Endothelial cell of umbilical vein (primary cell): ENCODE data around the gene KIFC3.

ENCODE experiments used
- EZH2 ChIP-seq: IDR thresholded peaks from 2 replicates; pipeline ENCODE4 v1.6.1; 2012; ENCODE audit warnings: borderline replicate concordance, low read depth, mild to moderate bottlenecking, moderate library complexity, low read length, inconsistent platforms; ENCODE audit not compliant: severe bottlenecking
- GATA2 ChIP-seq: IDR thresholded peaks from 2 replicates; pipeline ENCODE4 v1.7.0; 2011; ENCODE audit warnings: low read depth, mild to moderate bottlenecking, moderate library complexity, mixed read lengths, low read length; ENCODE audit not compliant: insufficient read length, insufficient read depth
- JUN ChIP-seq: IDR thresholded peaks from 2 replicates; pipeline ENCODE4 v1.6.1; 2011; ENCODE audit warnings: borderline replicate concordance, low read depth; ENCODE audit not compliant: insufficient read length, insufficient read depth
- POLR2A ChIP-seq: IDR thresholded peaks from 2 replicates; pipeline ENCODE4 v1.6.1; 2012; ENCODE audit warnings: low read depth, mild to moderate bottlenecking, control low read depth, low read length
- POLR2AphosphoS5 ChIP-seq: IDR thresholded peaks from 2 replicates; pipeline ENCODE4 v1.6.1; 2012; ENCODE audit warnings: low read depth, mild to moderate bottlenecking, control low read depth, low read length, moderate library complexity; ENCODE audit not compliant: insufficient read depth
- TF ChIP-seq, protein P1 (sequence below), 2 donors: IDR thresholded peaks; 1 replicate in 1 of 2; 2 replicates in 1 of 2; pipeline ENCODE4 v1.5.1; 2011; ENCODE audit warnings: low read length in 2 of 2, mild to moderate bottlenecking in 2 of 2, moderate library complexity in 2 of 2, control low read depth in 1 of 2, inconsistent platforms in 1 of 2, low read depth in 1 of 2; ENCODE audit not compliant: insufficient read depth in 1 of 2; ENCODE audit errors: extremely low read depth in 1 of 2

DNA sequence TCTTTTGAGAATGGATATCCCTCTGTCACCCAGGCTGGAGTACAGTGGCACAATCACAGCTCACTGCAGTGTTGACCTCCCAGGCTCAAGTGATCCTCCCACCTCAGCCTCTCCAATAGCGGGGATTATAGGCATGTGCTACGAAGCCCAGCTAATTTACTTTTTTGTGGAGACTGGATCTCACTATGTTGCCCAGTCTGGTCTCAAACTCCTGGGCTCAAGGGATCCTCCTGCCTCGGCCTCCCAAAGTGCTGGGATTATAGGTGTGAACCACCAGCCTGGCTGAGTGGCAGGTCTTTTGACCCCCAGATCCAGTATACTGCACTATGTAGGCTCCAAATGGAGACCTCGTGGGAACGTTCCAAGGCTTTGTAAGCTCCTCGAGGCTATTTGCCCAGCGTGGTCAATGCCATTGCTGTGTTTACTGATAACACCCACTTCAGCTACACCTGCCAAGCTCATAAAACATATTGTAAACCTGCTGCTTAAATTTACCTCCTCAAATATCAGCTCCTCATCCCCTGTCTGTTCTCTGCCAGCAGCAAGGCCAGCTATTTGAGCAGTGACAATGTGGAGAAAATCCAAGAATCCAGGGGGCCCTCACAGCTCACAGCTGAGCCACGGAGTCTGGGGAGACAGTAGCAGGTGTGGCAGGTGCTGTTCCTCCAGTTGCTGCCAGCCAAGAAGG lies 16.2 kb upstream of the KIFC3 start:
- TF ChIP-seq, protein P1, sequence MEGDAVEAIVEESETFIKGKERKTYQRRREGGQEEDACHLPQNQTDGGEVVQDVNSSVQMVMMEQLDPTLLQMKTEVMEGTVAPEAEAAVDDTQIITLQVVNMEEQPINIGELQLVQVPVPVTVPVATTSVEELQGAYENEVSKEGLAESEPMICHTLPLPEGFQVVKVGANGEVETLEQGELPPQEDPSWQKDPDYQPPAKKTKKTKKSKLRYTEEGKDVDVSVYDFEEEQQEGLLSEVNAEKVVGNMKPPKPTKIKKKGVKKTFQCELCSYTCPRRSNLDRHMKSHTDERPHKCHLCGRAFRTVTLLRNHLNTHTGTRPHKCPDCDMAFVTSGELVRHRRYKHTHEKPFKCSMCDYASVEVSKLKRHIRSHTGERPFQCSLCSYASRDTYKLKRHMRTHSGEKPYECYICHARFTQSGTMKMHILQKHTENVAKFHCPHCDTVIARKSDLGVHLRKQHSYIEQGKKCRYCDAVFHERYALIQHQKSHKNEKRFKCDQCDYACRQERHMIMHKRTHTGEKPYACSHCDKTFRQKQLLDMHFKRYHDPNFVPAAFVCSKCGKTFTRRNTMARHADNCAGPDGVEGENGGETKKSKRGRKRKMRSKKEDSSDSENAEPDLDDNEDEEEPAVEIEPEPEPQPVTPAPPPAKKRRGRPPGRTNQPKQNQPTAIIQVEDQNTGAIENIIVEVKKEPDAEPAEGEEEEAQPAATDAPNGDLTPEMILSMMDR (IDR thresholded peaks at IDR 0.05; ENCODE audit: extremely low read depth in 1 of 2, insufficient read depth in 1 of 2, low read depth in 1 of 2, low read length in 2 of 2), result no peak
- no peak for TF ChIP-seq POLR2AphosphoS5
- TF ChIP-seq JUN, result no peak
- TF ChIP-seq POLR2A, result no peak
- no peak for TF ChIP-seq EZH2
- no peak for TF ChIP-seq GATA2
